Measurements from ENCODE around the gene FAM222B. TPM values are rescaled to one million over a fixed set of nuclear protein-coding genes. Genes with fewer than 3 reads are reported as not detected.

Gene FAM222B
- total and polyA plus RNA-seq, 9 of the 15 experiments (the other 6 are each of a cell fraction or from before 2014, with no cell fraction given): 4.0 to 34.6 (median 7.5) TPM

- TF ChIP-seq, protein P1, sequence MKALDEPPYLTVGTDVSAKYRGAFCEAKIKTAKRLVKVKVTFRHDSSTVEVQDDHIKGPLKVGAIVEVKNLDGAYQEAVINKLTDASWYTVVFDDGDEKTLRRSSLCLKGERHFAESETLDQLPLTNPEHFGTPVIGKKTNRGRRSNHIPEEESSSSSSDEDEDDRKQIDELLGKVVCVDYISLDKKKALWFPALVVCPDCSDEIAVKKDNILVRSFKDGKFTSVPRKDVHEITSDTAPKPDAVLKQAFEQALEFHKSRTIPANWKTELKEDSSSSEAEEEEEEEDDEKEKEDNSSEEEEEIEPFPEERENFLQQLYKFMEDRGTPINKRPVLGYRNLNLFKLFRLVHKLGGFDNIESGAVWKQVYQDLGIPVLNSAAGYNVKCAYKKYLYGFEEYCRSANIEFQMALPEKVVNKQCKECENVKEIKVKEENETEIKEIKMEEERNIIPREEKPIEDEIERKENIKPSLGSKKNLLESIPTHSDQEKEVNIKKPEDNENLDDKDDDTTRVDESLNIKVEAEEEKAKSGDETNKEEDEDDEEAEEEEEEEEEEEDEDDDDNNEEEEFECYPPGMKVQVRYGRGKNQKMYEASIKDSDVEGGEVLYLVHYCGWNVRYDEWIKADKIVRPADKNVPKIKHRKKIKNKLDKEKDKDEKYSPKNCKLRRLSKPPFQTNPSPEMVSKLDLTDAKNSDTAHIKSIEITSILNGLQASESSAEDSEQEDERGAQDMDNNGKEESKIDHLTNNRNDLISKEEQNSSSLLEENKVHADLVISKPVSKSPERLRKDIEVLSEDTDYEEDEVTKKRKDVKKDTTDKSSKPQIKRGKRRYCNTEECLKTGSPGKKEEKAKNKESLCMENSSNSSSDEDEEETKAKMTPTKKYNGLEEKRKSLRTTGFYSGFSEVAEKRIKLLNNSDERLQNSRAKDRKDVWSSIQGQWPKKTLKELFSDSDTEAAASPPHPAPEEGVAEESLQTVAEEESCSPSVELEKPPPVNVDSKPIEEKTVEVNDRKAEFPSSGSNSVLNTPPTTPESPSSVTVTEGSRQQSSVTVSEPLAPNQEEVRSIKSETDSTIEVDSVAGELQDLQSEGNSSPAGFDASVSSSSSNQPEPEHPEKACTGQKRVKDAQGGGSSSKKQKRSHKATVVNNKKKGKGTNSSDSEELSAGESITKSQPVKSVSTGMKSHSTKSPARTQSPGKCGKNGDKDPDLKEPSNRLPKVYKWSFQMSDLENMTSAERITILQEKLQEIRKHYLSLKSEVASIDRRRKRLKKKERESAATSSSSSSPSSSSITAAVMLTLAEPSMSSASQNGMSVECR (CRISPR knock-in tag; IDR thresholded peaks at IDR 0.05): peak; percentile 85; the same call in 1 of the 2 replicates
- TF ChIP-seq ZNF23 (CRISPR knock-in tag; IDR thresholded peaks at IDR 0.05) (no peak), ZNF239 (CRISPR knock-in tag; IDR thresholded peaks at IDR 0.05) (no peak), ZNF224 (CRISPR knock-in tag; IDR thresholded peaks at IDR 0.05) (no peak), MCM2 (IDR thresholded peaks at IDR 0.05; ENCODE audit: low read depth) (no peak), LEF1 (IDR thresholded peaks at IDR 0.05) (no peak), ZNF12 (CRISPR knock-in tag; IDR thresholded peaks at IDR 0.05) (no peak), ZC3H8 (IDR thresholded peaks at IDR 0.05) (no peak), TEAD1 (CRISPR knock-in tag; IDR thresholded peaks at IDR 0.05) (peak; percentile 40 to 85; a peak in 2 of 4 replicates), ZNF445 (CRISPR knock-in tag; IDR thresholded peaks at IDR 0.05; ENCODE audit: low read depth) (0 out of 2 replicates have a peak, but pooled peaks have one; percentile 6), SFPQ (IDR thresholded peaks at IDR 0.05; ENCODE audit: low read depth, low read length) (no peak)
Measured at GRCh38 chr17:28750178-28751047, 92.2 kb downstream of the FAM222B start (continued).

Measured in K562 (cell line).